Spinal cord (tissue), 10 donors: ENCODE measurements around the gene RRAGD. TPM values are rescaled to one million over a fixed set of nuclear protein-coding genes. Genes with fewer than 3 reads are reported as not detected.

ENCODE experiments used
- DNase-seq, 6 donors: peaks; one replicate each; pipeline versions ENCODE4 v3.0.0 to v3.0.0-alpha.2; 2013 to 2015; ENCODE audit warnings: low spot score in 6 of 6, low read depth in 4 of 6
- H3K27ac ChIP-seq: one replicate; pipeline ENCODE4 v1.5.1; 2013; ENCODE audit warnings: low read depth, low read length, control low read depth
- H3K27me3 ChIP-seq: one replicate; pipeline ENCODE4 v1.6.1; 2013; ENCODE audit warnings: low read length; ENCODE audit not compliant: control insufficient read depth, insufficient read depth
- H3K36me3 ChIP-seq: one replicate; pipeline ENCODE4 v1.6.1; 2013; ENCODE audit warnings: low read length; ENCODE audit not compliant: control insufficient read depth, insufficient read depth
- H3K4me1 ChIP-seq: one replicate; pipeline ENCODE4 v1.6.1; 2013; ENCODE audit warnings: low read length; ENCODE audit not compliant: control insufficient read depth, insufficient read depth
- H3K4me3 ChIP-seq: one replicate; pipeline ENCODE4 v1.5.1; 2013; ENCODE audit warnings: low read depth, low read length, control low read depth
- H3K9me3 ChIP-seq: one replicate; pipeline ENCODE4 v1.6.1; 2013; ENCODE audit warnings: low read length; ENCODE audit not compliant: control insufficient read depth, insufficient read depth
- WGBS: methylation state at CpG from one replicate; pipeline ENCODE4 v1.1.5; 2013; ENCODE audit warnings: missing lambda C conversion rate; ENCODE audit not compliant: insufficient coverage; 5-methylcytosine and 5-hydroxymethylcytosine counted together
- polyA plus RNA-seq, 2 donors: library from polyadenylated mRNA; unstranded; fragments of 120-200 nt; gene quantifications; one replicate each; pipeline ENCODE4 v1.2.1, GENCODE V29; 2013; ENCODE audit not compliant: insufficient read length in 2 of 2
- total RNA-seq, 2 donors: library from RNA; depleted of rRNA in 1 of 2; stranded (reverse); fragments of 120-200 nt in 1 of 2; fragments of >200 nt in 1 of 2; gene quantifications; one replicate each; pipeline versions ENCODE4 v1.2.3 to v1.2.4, GENCODE V29; 2013 to 2014
- donor health status: healthy.

Gene RRAGD
- total and polyA plus RNA-seq, 4 donors: 44.6 to 86.3 (median 53.7) TPM

DNA sequence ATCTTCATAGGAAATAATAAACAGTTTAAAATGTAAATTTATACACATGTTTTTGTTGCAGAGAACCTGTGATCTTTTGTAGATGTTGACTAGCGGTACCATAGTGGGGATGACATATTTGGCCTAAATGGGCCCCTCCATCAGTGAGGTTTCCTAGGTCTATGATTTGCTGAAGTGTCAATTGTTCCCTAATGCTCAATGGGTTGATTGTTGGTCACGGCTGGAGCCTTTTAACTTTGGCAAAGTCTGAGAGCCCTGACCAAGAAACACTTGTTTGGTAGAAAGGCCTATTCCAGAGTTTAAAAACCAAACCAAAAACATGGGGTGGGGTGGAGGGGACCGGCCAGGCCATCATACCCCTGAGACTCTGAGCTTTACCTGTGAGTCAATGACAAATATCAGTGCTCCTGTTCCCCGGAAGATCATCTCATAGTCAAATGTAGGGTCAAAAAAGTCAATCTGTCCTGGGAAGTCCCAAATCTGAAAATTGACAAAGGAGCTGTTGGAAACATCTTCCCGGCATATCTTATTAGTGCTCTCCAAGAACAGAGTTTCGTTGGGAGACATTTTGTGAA, 25.1 kb downstream of the RRAGD start:
- WGBS: 90% methylated on average over 5 of the region's 6 CpGs
- DNase-seq: no peak
- Histone ChIP-seq H3K9me3 (no peaks in the 10 kb centered on the region), H3K4me1 (peaks cover 19% of the 10 kb centered on the region), H3K36me3 (peaks cover 4% of the 10 kb centered on the region), H3K27me3 (no peaks in the 10 kb centered on the region), H3K4me3 (no peak overlapping the region), H3K27ac (no peak overlapping the region)

DNA sequence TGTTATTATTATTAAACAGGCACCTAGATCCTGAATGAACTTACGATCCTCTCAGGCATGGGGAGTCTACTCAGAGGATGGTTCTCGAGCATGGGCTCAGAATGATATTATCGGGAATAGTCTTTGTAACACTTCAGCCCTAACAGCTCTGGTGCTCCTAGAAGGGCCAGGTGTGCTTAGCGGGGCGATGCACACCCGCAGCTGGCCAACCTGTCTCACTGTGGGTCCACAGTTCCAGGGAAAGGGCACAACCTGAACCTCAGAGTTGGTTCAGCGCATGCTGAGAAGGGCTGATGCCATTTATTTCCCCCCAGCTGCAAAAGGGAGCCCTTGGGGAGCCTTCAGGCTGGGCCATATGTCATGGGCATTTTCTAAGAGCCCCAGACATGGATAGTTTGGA, 26.2 kb downstream of the RRAGD start:
- peaks cover 4% of the 10 kb centered on the region for H3K36me3 ChIP-seq
- H3K4me3 ChIP-seq: no peak overlapping the region
- H3K9me3 ChIP-seq: no peaks in the 10 kb centered on the region
- no peak overlapping the region for H3K27ac ChIP-seq
- H3K4me1 ChIP-seq: peaks cover 19% of the 10 kb centered on the region
- no peaks in the 10 kb centered on the region for H3K27me3 ChIP-seq
- DNase-seq: no peak
- 95% methylated on average over 7 of the region's 7 CpGs for WGBS

DNA sequence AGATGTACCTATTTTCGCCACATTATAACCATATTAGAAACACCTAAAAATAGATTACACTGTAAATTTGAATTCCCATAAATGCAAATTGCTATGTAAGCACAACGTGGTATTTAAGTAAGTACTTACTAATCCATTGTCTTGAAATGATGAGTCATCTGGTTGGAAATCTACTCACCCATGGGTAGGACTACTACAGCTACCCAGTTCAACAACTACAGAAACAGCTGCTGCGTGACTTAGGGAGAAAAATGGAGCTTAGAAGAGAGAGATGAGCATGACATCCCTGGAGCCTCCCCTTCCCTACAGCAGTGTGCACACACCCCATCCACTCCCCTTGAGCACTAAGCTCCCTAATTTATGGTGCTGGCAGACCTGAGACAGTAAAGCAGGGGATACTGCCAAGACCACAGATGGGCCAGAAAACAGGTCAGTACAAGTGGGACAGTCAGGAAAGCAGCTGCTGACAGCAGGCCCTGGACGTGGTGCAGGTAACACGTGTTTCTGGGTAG, 26.9 kb downstream of the RRAGD start:
- Histone ChIP-seq H3K27ac (peak overlapping the region; percentile 33), H3K36me3 (peaks cover 4% of the 10 kb centered on the region), H3K4me1 (peaks cover 19% of the 10 kb centered on the region), H3K27me3 (no peaks in the 10 kb centered on the region), H3K4me3 (no peak overlapping the region), H3K9me3 (no peaks in the 10 kb centered on the region)
- DNase-seq: peak in 3 of 6 donors; percentile 46 to 75 (median 66)
- WGBS: no CpG with 5 or more reads among the region's 5 CpGs

DNA sequence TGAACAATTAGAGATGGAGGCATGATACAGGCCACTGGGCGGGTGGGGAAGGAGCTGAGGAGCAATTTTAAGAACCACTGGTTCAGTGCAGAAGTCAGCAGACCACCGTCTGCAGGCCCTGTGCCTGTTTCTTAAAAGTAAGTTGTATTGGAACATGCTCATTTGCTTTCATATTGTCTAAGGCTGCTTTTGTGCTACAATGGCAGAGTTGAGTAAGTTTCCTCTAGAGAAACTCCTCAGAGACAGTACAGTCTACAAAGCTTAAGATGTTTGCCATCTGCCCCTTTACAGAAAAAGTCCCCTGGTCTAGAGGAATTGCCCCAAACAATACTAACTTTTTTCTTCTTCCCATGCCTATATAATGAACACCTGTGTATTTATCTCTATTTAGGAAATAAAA, 31.0 kb downstream of the RRAGD start:
- DNase-seq: no peak
- Histone ChIP-seq H3K36me3 (peaks cover 11% of the 10 kb centered on the region), H3K9me3 (no peaks in the 10 kb centered on the region), H3K4me1 (peaks cover 9% of the 10 kb centered on the region), H3K27ac (no peak overlapping the region), H3K4me3 (no peak overlapping the region), H3K27me3 (no peaks in the 10 kb centered on the region)
- 83% methylated on average over 2 of the region's 2 CpGs for WGBS

DNA sequence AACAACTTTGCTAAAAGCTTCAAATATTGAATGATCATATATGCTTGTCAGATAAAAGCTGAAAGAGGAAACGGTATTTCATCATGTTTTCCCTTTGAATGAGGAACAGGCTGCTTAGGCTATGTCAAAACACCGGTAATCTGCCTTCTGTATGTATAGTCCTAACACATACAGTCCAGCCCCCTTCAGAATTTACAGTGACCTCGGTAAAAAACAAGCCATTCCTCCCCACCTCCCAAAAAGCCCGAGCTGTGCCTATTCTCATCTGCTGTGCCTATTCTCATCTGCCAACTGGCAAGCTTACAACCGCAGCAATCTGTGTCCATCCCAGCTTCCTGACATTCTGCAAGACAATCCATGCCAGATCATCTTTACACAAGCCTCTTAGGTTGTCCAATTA, 32.8 kb downstream of the RRAGD start:
- Histone ChIP-seq H3K36me3 (peaks cover 8% of the 10 kb centered on the region), H3K9me3 (no peaks in the 10 kb centered on the region), H3K27me3 (no peaks in the 10 kb centered on the region), H3K27ac (no peak overlapping the region), H3K4me1 (peaks cover 5% of the 10 kb centered on the region), H3K4me3 (no peak overlapping the region)
- peak in 2 of 6 donors; percentile 34 to 69 for DNase-seq
- 48% methylated on average over 4 of the region's 5 CpGs for WGBS

DNA sequence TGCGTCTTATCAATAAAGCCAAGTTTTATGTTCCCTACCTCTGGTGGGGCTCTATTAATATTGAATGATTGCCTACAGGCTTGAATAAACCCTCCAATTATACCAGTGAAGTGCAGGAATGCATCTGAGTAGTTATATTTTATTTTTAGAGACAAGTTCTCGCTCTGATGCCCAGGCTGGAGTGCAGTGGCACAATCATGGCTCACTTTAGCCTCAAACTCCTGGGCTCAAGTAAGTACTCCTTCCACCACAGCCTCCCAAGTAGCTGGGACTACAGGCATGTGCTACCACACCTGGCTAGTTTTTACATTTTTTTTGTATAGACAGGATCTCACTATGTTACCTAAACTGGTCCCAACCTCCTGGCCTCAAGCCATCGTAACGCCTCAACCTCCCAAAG, 33.4 kb downstream of the RRAGD start:
- Histone ChIP-seq H3K4me3 (no peak overlapping the region), H3K4me1 (peaks cover 5% of the 10 kb centered on the region), H3K9me3 (no peaks in the 10 kb centered on the region), H3K27ac (no peak overlapping the region), H3K36me3 (peaks cover 8% of the 10 kb centered on the region), H3K27me3 (no peaks in the 10 kb centered on the region)
- 100% methylated on average over 1 of the region's 4 CpGs for WGBS
- DNase-seq: no peak

DNA sequence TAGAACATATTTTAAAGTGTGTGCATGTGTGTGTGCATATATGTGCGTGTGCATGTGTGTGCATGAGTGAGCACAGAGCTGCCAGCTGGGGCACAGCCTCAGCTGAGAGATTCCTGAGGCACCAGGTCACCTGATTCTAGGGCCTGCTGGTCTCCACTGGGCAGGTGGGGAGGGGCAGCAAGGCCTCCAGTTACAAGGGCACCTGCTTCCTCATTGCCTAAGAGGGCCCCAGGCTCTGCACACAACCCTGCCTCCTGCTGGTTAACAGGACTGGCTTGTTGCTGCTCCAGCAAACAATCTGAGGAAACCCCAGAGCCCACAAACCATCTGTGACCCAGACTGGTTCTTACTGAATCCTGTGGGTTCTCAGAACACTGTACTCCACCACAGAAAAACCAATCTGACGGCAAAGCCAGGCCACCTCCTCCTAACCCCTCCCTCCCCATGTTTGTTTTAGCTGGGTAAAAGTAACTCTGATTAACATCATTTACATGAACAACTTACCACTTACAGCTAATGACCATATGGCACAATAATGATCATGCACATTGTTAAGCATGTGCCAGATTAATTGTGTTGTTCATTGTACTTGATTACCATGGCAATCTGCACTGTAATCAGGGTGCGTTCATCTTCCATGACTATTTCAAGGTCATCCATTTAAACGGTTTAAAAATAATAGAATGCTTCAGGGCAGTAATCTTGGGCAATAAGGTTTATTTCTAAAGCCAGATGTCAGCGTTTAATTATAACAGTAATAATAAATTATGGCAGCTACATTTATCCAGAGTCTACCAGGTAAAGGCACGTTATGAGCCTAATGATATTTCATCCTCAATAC, 36.4 kb downstream of the RRAGD start:
- no peak overlapping the region for H3K4me3 ChIP-seq
- peak in 2 of 6 donors; percentile 51 to 85 for DNase-seq
- H3K27ac ChIP-seq: no peak overlapping the region
- no peaks in the 10 kb centered on the region for H3K9me3 ChIP-seq
- peaks cover 9% of the 10 kb centered on the region for H3K4me1 ChIP-seq
- H3K36me3 ChIP-seq: peaks cover 12% of the 10 kb centered on the region
- whole genome bisulfite sequencing: 75% methylated on average over 1 of the region's 6 CpGs
- H3K27me3 ChIP-seq: no peaks in the 10 kb centered on the region

DNA sequence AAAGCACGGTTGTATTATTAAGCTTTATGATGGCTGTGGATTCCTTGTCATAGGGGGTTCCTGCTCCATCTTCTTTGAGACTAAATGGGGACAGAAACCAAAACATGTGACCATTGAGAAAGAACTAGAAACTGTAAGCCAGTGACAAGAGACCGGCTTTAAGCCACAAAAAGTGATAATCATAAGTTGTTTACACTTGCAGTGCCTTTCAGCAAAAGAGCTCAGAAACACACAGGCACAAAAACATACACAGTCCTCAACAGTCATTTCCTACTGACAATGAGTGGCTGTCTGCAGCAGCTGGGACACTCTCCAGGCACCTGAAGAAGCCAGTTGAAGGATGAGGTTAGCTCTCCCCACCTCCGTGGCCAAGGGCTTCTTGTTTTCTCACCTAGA, 39.6 kb downstream of the RRAGD start:
- DNase-seq: no peak
- no CpG with 5 or more reads among the region's 3 CpGs for WGBS
- H3K27ac ChIP-seq: no peak overlapping the region
- H3K27me3 ChIP-seq: no peaks in the 10 kb centered on the region
- H3K4me1 ChIP-seq: peaks cover 11% of the 10 kb centered on the region
- H3K9me3 ChIP-seq: no peaks in the 10 kb centered on the region
- peaks cover 4% of the 10 kb centered on the region for H3K36me3 ChIP-seq
- no peak overlapping the region for H3K4me3 ChIP-seq

DNA sequence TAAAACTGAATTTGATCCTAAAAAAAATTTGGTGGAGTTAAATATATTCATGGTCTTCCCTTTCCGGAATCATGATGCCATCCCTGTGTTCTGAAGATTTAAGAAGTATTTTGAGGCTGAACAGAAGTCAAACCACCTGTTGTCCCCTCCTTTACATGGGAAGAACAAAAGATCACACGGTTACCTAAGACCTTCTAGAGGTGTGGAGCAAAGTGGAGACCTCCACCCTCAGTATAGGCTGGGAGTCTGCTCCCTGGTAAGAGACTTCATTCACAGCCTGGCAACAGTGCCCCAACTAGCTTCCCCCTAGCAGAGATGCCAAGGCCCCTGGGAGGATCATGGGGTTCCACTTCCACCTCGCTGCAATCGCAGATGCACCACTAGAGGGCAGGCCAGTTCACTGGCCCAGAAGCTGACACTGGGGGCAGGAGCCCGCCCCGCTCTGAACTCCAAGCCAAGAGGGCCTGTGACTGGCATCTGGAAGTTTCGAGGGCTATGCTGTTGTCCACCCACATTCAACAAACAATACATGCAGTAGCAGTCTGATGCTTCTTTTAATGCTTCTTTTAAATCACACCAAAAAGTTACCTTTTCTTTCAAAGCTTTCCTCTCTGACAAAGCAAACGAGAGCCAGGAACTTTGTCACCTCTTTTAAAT, 40.1 kb downstream of the RRAGD start:
- peaks cover 11% of the 10 kb centered on the region for H3K4me1 ChIP-seq
- 11% methylated on average over 5 of the region's 8 CpGs for WGBS
- no peak overlapping the region for H3K4me3 ChIP-seq
- H3K27ac ChIP-seq: no peak overlapping the region
- H3K9me3 ChIP-seq: no peaks in the 10 kb centered on the region
- peak in 3 of 6 donors; percentile 39 to 80 (median 72) for DNase-seq
- H3K27me3 ChIP-seq: no peaks in the 10 kb centered on the region
- H3K36me3 ChIP-seq: peaks cover 4% of the 10 kb centered on the region
